Medulla oblongata (tissue), 1 donor: ENCODE data around the gene RUFY3.
"Not testable (repeated sequence)": the region's sequence is repeated elsewhere in the genome, so short reads cannot be mapped to it uniquely, and the experiment has no call there.

ENCODE experiments used
- DNase-seq: peaks from one replicate; pipeline ENCODE4 v3.0.0-alpha.2; 2015; ENCODE audit errors: extremely low spot score

Gene RUFY3

DNA sequence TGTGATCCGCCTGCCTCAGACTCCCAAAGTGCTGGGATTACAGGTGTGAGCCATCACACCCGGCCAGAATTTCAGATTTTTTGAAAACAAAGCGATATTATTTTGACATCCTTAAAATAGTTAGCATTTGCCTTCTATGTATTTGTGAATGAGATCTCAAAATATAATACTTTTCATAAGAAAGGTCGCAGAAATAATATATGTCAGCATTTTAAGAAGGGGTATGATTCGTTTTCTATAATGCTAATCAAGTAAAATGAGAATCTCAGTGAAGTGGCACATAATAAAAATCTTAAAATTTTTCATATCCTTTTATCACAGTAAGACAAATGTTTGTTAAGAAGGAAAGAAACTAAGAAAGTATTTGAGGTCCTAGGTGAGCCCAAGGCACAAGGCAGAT lies 65.7 kb downstream of the RUFY3 start:
- DNase-seq: no peak

GRCh38 chr4:70788733-70789132 lies 67.0 kb downstream of the RUFY3 start:
- DNase-seq: no peak

- no peak for DNase-seq
Observed at GRCh38 chr4:70793626-70794025, 71.9 kb downstream of the RUFY3 start.

DNA sequence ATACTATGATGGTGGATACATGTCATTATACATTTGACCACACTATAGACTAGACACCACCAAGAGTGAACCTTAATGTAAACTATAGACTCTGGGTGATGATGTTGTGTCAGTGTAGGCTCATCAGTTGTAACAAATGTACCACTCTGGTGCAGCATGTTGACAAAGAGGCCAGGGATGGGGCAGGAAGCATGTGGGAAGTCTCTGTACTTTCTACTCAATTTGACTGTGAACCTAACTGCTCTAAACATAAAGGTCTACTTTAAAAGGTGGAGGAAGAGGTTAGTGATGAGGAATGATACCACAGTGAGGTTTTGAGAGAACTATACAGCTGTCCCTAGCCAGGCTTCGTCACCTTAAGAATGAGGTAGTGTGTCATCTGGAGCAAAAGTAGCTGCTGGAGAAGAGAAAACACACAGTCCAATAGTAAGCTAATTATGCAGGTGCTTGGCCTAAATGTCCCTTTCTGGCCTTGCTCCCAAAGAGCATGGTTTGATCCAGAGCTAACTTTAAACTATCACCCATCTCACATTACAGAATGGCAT lies 79.6 kb downstream of the RUFY3 start:
- DNase-seq: no peak

- no peak for DNase-seq
Observed at GRCh38 chr4:70802928-70803580, 81.3 kb downstream of the RUFY3 start.

- DNase-seq: no peak
Observed at GRCh38 chr4:70808151-70808550, 86.4 kb downstream of the RUFY3 start.

GRCh38 chr4:70815370-70815769 lies 93.6 kb downstream of the RUFY3 start:
- DNase-seq: no peak

DNA sequence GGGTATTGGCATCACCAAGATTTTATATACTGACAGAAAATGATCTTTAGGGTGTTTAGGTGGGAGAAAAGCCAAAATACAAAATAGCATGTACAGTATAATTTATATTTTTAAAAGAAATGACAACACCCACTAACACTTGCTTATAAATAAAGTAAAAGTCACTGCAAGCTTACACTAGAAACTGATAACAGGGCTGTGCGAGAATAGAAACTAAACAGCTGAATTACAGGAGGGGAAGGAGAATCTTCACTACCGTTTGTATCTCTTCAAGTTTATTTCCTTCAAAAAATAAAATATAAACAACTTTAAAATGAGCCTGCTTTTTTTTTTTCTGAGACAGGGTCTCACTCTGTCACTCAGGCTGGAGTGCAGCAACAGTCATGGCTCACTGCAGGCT lies 95.1 kb downstream of the RUFY3 start:
- DNase-seq: no peak

DNA sequence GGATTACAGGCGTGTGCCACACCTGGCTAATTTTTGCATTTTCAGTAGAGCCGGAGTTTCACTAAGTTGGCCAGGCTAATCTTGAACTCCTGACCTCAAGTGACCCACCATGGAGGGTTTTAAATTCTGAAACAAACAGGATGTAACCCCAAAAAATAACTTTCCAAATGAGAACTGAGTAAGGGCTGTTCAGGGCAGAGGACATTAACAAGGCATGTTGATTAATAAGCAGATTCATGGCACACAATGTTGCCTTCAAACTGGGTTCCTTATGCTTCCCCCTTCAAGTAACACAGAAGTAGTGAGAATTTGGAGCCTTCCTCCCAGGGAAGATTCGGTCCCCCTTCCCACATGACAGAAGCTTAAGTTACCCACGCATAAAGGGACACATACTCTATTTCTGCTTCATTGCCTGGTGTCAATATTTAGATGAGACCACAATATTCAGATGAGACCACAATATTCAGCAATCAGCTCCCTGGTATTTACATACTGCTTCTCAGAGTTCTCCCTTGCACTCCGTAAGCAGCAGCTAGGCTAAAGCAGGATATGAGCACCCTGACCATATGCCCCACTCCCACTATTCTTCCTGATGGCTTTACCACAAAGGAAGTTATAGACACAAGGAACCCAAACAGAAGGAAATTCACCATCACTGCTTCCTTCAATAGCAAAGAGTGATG lies 96.5 kb downstream of the RUFY3 start:
- no peak for DNase-seq

DNA sequence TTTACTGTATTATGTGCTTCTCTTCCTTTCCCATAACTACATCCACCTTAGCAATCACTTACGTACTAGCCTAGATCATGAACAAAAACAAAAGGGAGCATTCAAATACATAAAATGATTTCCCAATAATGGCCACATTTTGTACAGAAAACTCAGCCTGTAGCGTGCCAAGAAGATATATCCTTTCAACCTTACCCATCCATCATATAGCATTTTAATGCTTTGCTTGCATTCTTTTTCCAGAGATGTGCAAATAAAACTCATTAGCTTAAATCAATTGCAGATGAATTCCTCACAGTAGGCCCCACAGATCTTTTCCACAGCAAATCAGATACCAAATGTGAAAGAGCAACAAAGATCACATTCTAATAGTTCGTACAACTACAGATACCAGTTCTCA lies 97.2 kb downstream of the RUFY3 start:
- no peak for DNase-seq

- no peak for DNase-seq
Observed at GRCh38 chr4:70829015-70829414, 107.3 kb downstream of the RUFY3 start.

DNA sequence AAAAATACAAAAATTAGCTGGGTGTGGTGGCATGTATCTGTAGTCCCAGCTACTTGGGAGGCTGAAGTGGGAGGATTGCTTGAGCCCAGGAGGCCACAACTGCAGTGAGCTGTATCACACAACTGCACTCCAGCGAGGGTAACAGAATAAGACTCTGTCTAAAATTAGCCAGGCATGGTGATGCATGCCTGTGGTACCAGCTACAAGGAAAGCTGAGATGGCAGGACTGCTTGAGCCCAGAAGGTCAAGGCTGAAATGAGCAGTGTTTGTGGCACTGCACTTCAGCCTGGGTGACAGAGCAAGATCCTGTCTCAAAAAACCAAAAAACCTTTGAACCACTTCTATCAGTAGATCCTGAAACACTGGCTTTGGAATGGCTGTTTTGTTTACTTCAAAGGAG lies 107.7 kb downstream of the RUFY3 start:
- DNase-seq: no peak

GRCh38 chr4:70830054-70830453 lies 108.3 kb downstream of the RUFY3 start:
- no peak for DNase-seq

DNA sequence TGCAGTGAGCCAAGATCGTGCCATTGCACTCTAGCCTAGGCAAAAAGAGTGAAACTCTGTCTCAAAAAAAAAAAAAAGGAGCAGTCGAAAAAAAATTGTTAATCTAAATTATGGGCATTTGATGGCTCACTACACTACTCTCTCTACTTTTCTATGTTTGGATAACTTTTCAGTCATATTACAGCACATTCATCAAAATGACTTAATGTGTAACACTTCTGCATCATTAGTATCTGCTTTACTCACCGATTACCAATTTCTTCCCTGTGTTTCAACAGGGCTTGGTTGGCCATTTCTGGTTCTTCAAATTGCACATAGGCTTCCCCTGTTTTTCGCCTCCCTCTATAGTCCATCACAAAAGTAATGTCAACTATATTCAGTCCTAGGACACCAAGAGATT lies 109.5 kb downstream of the RUFY3 start:
- no peak for DNase-seq

DNA sequence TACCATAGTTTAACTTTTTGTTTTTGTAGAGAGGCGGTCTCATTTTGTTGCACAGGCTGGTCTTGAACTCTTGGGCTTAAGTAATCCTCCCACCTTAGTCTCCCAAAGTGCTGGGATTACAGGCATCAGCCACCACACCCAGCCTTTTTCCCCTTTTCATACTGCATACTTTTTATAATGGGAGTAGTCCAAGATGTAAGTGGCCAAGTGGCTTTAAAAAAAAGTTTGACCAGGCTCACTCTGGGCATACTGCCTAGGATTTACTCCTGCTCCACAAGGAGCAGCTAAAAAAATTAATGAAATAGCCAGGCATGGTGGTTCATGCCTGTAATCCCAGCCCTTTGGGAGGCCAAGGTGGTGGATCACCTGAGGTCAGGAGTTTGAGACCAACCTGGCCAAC lies 111.9 kb downstream of the RUFY3 start:
- no peak for DNase-seq

DNA sequence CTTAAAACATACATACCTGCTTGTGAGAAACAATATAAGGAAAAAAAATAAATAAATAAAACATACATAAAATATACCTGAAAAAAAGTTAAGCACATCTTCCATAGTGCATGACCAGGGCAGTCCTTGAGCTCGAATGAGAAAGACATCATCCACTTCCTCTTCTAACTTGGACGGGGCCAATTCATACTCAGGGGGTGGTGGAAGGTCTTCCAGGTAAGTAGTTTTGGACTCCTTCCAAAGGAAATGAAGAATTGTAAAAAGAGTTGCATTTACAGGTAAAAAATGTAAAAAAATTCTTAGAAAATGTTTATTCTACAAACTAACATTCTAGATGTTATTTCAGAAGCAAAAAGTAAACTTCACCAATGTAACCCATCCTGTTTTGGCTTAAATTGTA lies 114.3 kb downstream of the RUFY3 start:
- no peak for DNase-seq

- peak; percentile 21 for DNase-seq
Observed at GRCh38 chr4:70838204-70838603, 116.4 kb downstream of the RUFY3 start.

- peak; percentile 43 for DNase-seq
Observed at GRCh38 chr4:70838666-70839588, 117.2 kb downstream of the RUFY3 start.

DNA sequence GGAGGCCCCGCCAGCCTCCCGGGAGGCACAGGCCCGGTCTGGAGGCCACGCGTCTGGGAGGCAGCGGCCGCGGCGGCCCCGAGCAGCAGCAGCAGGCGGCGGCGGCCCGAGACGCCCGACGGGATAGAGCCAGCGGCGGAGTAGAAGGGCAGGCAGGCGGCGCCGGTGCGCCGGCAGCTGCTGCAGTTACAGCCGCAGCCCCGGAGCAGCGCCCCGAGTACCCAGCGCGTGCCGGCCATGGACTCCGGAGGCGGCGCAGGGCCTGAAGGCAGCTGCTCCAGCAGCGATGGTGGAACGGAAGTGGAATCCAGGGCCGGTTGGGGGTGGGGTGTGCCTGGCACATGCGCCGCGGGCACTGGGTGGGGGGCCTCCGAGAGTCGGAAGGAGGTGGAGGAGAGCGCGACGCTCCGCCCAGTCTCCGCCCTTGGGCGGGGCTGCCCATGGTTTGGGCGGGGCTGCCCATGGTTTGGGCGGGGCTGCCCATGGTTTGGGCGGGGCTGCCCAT lies 117.9 kb downstream of the RUFY3 start, which contains the start of gene GRSF1:
Gene GRSF1 (minus strand): TSS at position 302 of the 505 bp plus-strand sequence. CDS start 63 bp downstream, at position 239.
- DNase-seq: peak; percentile 92

DNA sequence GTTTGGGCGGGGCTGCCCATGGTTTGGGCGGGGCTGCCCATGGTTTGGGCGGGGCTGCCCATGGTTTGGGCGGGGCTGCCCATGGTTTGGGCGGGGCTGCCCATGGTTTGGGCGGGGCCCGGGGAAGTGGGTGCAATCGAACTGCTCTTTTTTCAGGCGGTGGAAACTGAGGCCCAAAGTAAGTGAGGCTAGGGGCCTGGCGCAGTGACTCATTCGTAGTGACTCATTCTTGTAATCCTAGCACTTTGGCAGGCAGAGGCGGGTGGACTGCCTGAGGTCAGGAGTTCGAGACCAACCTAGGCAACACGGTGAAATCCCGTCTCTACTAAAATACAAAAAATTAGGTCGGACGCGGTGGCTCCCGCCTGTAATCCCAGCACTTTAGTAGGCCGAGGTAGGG lies 118.4 kb downstream of the RUFY3 start:
- peak; percentile 40 for DNase-seq

- not testable (repeated sequence) for DNase-seq
Observed at GRCh38 chr4:70840631-70841030, 118.9 kb downstream of the RUFY3 start.

- no peak for DNase-seq
Observed at GRCh38 chr4:70841211-70841610, 119.4 kb downstream of the RUFY3 start.
